GM21786 (cell line): ENCODE measurements around the gene DBX1.
A peak's percentile ranks its signal among the peaks of the same experiment; 100 is the strongest.

Experiments
- ATAC-seq: cut with Tn5 transposase; IDR thresholded peaks from one replicate; pipeline ENCODE4 v1.9.1; 2021; ENCODE audit not compliant: unreplicated experiment

The DBX1 gene

GRCh38 chr11:20126724-20127123, 33.6 kb downstream of the DBX1 start:
- ATAC-seq = no peak

DNA sequence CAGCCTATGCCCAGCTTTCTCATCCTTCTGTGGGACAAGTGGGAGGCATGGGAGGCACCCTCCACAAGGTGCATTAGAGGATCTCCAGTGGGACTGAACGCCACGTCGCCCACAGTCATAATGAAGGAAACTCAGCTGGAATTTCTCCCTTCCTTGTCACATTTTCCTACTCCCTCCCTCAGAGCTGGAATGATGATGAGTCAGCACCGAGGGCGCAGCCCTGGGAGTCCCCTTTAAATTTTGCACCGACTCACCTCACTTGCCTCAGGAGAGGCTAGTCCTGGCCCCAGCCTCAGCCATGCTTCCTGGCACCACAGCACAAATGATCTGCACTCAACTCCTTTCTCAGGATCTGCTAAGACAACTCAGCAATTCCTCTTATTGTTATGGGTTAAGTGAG, 34.3 kb downstream of the DBX1 start:
- ATAC-seq = no peak

GRCh38 chr11:20122131-20122530, 38.1 kb downstream of the DBX1 start:
- no peak for ATAC-seq

DNA sequence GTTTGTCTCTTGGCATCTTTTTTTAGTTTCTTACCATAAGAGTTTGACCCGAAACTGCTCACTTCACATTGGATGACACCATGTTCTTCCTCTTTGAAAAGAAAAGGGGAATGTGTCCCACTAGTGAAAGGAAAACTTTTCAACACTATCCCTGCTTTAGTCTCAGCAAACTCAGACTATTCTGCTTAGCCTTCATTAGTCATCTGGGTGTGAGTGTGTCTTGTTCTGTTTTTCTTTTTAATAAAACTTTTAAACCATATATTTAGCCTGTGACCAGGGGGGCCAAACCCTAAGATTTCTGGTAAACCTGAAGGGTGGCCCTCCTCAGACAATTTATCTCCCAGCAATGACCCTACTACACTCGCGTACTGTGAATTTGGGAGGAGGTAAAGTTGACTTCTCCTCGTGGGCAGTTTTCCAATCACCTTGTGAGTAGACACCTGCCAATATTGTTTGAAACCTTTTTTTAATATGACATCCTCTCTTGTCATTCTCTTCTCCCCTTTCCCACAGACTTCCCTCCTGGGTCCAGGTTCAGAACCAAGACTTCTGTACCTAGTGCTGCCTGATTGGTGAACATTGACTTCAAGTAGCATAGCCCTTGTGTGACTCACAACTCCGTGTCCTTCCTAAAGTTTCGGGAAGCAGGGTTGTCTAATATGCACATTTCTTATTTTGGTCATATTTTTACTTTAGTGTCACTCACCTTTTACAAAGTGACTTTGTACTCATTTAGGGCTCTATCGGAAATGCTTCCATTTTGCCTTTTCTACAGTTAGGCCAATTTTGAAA, 39.9 kb downstream of the DBX1 start:
- no peak for ATAC-seq

DNA sequence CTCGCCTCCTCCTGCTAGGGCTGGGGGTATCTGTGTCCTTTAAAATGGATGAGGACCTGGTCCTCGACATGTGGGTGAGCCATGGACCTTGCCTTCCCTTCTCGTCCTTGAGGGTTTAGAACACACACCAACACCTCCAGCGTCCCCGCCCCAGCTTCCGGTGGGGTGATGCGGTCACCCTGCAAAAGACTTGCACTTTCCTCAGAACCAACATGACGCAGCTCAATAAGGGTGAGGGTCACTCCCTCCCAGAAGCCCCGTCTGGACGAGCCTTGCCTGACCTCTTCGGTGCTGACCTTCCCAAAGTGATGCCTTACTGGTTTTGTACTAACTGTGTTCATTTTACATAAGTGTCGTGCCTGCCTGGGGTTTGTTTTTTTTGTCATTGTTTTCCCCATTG, 41.0 kb downstream of the DBX1 start:
- ATAC-seq = no peak

- ATAC-seq = no peak
These were observed 42.1 kb downstream of the DBX1 start for GRCh38 chr11:20118209-20118608.

- ATAC-seq = no peak
These were observed 43.0 kb downstream of the DBX1 start for GRCh38 chr11:20117291-20117690.

DNA sequence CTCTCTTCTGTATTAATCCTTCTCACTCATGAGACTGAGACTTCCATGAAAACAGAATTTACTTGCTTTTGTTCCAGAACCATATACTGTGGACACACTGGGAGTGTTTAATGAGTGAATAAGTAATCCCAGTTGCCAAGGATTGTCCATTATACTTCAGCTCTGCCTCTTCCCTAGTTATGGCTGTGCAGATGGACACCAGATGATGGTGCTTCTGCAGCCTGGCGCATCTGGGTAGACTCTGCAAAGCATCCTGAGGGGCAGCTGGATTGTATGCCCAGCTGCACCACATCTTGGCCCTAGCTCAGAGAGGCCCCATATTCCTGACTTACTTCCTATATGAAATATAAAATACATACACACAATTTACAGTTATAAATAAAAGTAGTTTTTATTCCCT, 43.5 kb downstream of the DBX1 start:
- no peak for ATAC-seq

DNA sequence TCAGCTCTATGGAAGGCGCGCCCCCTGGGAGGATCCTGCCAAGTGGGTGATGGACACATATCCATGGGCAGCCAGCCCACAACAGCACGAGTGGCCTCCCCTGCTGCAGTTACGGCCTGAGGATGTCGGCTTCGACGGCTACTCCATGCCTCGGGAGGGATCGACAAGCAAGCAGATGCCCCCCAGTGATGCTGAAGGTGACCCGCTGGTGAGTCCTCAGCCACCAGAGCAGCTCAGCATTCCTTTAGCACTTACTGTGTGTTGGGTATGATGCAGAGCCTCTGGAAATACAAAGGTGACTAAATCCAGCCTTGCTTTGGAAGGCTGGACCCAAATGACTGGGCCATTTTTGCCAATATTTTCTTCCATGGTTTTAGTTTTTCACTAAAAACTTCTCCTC, 45.7 kb downstream of the DBX1 start:
- no peak for ATAC-seq

DNA sequence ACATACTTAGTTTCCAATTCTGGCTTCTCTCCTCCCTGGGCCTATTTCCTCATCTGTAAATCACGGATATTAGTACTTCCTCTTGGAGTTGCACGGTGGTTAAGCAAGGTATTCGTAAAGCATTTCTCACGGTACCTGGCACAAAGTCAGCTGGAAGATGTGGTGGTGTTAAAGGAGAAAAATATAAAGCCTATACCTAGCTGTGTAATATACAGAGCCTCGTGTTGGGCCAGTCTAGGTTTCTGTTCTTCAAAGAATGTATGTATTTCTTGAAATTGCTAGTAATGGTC, 47.2 kb downstream of the DBX1 start:
- ATAC-seq = no peak

GRCh38 chr11:20112291-20113148, 47.8 kb downstream of the DBX1 start:
- no peak for ATAC-seq

DNA sequence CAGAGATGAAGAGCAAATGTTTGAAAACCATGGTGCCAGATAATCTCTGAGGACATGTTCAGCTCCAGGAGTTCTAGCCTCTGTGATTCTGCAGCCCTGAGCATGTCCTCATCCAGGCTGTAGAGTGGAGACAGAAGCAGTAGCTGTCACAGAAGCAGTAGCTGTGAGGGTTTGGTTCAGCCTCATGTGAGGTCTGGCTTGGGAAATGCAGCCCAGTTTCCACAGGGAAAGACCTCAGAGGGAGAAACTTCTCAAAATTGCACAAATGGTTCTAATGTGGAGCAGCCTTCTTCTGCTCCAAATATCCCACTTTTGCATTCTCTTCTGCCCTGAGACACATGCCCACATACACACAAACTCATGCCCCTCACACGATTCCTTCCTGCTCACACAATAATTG, 48.4 kb downstream of the DBX1 start:
- no peak for ATAC-seq

DNA sequence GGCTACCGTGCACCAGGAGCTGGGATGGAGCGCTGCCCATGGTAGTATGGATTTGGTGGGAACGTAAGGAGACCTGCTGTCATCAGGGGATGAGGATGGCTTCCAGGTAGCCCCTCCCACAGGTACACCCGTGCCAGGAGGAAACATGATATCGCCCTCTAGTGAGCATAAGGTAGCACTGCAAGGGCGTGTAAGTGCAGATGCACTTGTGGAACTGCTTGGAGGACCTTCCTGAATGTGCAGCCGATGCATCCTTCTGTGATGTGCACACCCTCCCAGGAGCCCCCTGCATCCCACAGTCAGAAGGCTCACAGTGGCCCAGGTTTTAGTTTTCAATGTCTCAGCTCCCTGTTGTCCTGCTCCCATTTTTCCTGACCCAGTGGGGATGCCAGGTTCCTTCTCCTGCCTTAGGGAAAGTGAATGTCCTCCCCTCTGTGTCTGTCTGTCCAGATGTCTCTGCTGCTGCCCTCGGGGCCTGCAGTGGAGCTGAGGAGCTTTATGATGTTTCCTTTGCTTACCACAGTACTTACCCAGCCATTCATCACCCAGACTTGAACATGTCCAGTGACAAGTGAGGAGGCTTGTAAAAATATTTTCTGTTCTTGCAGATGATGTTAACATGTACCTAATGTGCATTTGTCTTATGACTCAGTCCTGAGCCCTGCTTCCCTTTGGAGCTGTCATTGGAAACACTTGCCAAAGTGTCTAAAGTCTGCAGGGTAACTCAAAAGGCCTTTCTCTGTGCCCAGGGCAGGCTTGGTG, 49.2 kb downstream of the DBX1 start:
- peak; percentile 93 for ATAC-seq

GRCh38 chr11:20109731-20110445, 50.4 kb downstream of the DBX1 start:
- ATAC-seq = no peak
